Progenitor cell of endocrine pancreas (in vitro differentiated cells): ENCODE results near the gene AGBL1. TPM values are rescaled to one million over a fixed set of nuclear protein-coding genes. Genes with fewer than 3 reads are reported as not detected.

Experiments used
- DNase-seq: peaks from one replicate; pipeline ENCODE4 v3.0.0; 2021; ENCODE audit warnings: low spot score; ENCODE audit not compliant: unreplicated experiment
- H3K27ac Mint-ChIP-seq: 2 replicates; pipeline ENCODE4 v1.8.0; 2021; ENCODE audit warnings: mild to moderate bottlenecking, moderate library complexity, mixed read lengths
- H3K27me3 Mint-ChIP-seq: 2 replicates; pipeline ENCODE4 v1.8.0; 2021; ENCODE audit warnings: mixed read lengths
- H3K36me3 Mint-ChIP-seq: 2 replicates; pipeline ENCODE4 v1.8.0; 2022; ENCODE audit warnings: mixed read lengths; ENCODE audit not compliant: insufficient read depth
- H3K4me1 Mint-ChIP-seq: 2 replicates; pipeline ENCODE4 v1.8.0; 2021; ENCODE audit warnings: low read depth, mixed read lengths
- H3K4me3 Mint-ChIP-seq: 2 replicates; pipeline ENCODE4 v1.8.0; 2021; ENCODE audit warnings: low read depth, mild to moderate bottlenecking, moderate library complexity, mixed read lengths
- H3K9me3 Mint-ChIP-seq: 2 replicates; pipeline ENCODE4 v1.8.0; 2021; ENCODE audit warnings: low read depth, mixed read lengths
- CTCF ChIP-seq: fragments of 200-600 bp; sonication (generic); IDR thresholded peaks from one replicate; pipeline ENCODE4 v1.5.0; 2021; ENCODE audit warnings: antibody characterized with exemption, mild to moderate bottlenecking; ENCODE audit not compliant: unreplicated experiment
- total RNA-seq: library from RNA; stranded (reverse); gene quantifications from 2 replicates; pipeline ENCODE4 v1.2.1, GENCODE V29; 2021

AGBL1 gene
- total RNA-seq, 1 donor from 2014 or later: not detected

- TF ChIP-seq CTCF: no peak
- no peaks in the 10 kb centered on the region for H3K9me3 Mint-ChIP-seq
- H3K36me3 Mint-ChIP-seq: no peaks in the 10 kb centered on the region
- H3K4me1 Mint-ChIP-seq: peaks cover 7% of the 10 kb centered on the region
- DNase-seq: no peak
- no peaks in the 10 kb centered on the region for H3K27me3 Mint-ChIP-seq
- no peak overlapping the region for H3K27ac Mint-ChIP-seq
- H3K4me3 Mint-ChIP-seq: no peak overlapping the region
These were observed 719.6 kb downstream of the AGBL1 start for GRCh38 chr15:86799226-86799625.

GRCh38 chr15:86802244-86802643, 722.6 kb downstream of the AGBL1 start:
- Mint-ChIP-seq H3K36me3 (no peaks in the 10 kb centered on the region), H3K4me1 (peaks cover 4% of the 10 kb centered on the region), H3K9me3 (no peaks in the 10 kb centered on the region), H3K4me3 (no peak overlapping the region), H3K27me3 (no peaks in the 10 kb centered on the region), H3K27ac (no peak overlapping the region)
- DNase-seq: no peak
- TF ChIP-seq CTCF: no peak

- H3K4me3 Mint-ChIP-seq: no peak overlapping the region
- H3K27me3 Mint-ChIP-seq: peaks cover 5% of the 10 kb centered on the region
- no peak for DNase-seq
- H3K36me3 Mint-ChIP-seq: no peaks in the 10 kb centered on the region
- H3K27ac Mint-ChIP-seq: no peak overlapping the region
- H3K4me1 Mint-ChIP-seq: no peaks in the 10 kb centered on the region
- no peak for TF ChIP-seq CTCF
- H3K9me3 Mint-ChIP-seq: no peaks in the 10 kb centered on the region
These were observed 724.7 kb downstream of the AGBL1 start for GRCh38 chr15:86804406-86804805.

GRCh38 chr15:86810329-86810728, 730.7 kb downstream of the AGBL1 start:
- H3K4me1 Mint-ChIP-seq: no peaks in the 10 kb centered on the region
- no peak for TF ChIP-seq CTCF
- H3K27me3 Mint-ChIP-seq: peaks cover 6% of the 10 kb centered on the region
- H3K36me3 Mint-ChIP-seq: no peaks in the 10 kb centered on the region
- no peak for DNase-seq
- H3K4me3 Mint-ChIP-seq: no peak overlapping the region
- H3K27ac Mint-ChIP-seq: no peak overlapping the region
- no peaks in the 10 kb centered on the region for H3K9me3 Mint-ChIP-seq

GRCh38 chr15:86813892-86814291, 734.2 kb downstream of the AGBL1 start:
- TF ChIP-seq CTCF: no peak
- H3K4me3 Mint-ChIP-seq: no peak overlapping the region
- H3K9me3 Mint-ChIP-seq: no peaks in the 10 kb centered on the region
- no peak overlapping the region for H3K27ac Mint-ChIP-seq
- peaks cover 3% of the 10 kb centered on the region for H3K27me3 Mint-ChIP-seq
- no peaks in the 10 kb centered on the region for H3K4me1 Mint-ChIP-seq
- DNase-seq: no peak
- H3K36me3 Mint-ChIP-seq: no peaks in the 10 kb centered on the region
